EL (cell line): ENCODE measurements around the gene EPHB2.

Experiments
- DNase-seq: peaks from one replicate; pipeline ENCODE4 v3.0.0-alpha.2; 2016

Gene EPHB2

GRCh38 chr1:22889213-22889827 lies 178.7 kb downstream of the EPHB2 start:
- peak; percentile 46 for DNase-seq

- no peak for DNase-seq
Observed at GRCh38 chr1:22892789-22893188, 182.2 kb downstream of the EPHB2 start.

- no peak for DNase-seq
Observed at GRCh38 chr1:22893292-22893691, 182.7 kb downstream of the EPHB2 start.

GRCh38 chr1:22895357-22895756 lies 184.7 kb downstream of the EPHB2 start:
- no peak for DNase-seq

GRCh38 chr1:22896184-22896583 lies 185.5 kb downstream of the EPHB2 start:
- DNase-seq, result no peak

GRCh38 chr1:22900451-22900850 lies 189.8 kb downstream of the EPHB2 start:
- DNase-seq, result no peak

- peak; percentile 65 for DNase-seq
Observed at GRCh38 chr1:22903113-22903512, 192.5 kb downstream of the EPHB2 start.

GRCh38 chr1:22906968-22907367 lies 196.3 kb downstream of the EPHB2 start:
- DNase-seq, result no peak

GRCh38 chr1:22907528-22907927 lies 196.9 kb downstream of the EPHB2 start:
- no peak for DNase-seq

GRCh38 chr1:22908880-22909426 lies 198.3 kb downstream of the EPHB2 start:
- DNase-seq, result no peak

GRCh38 chr1:22910286-22910685 lies 199.6 kb downstream of the EPHB2 start:
- no peak for DNase-seq

- DNase-seq, result no peak
Observed at GRCh38 chr1:22910986-22911651, 200.5 kb downstream of the EPHB2 start.

GRCh38 chr1:22912311-22912710 lies 201.7 kb downstream of the EPHB2 start:
- no peak for DNase-seq

- DNase-seq, result no peak
Observed at GRCh38 chr1:22913421-22914141, 202.9 kb downstream of the EPHB2 start.

GRCh38 chr1:22914156-22914555 lies 203.5 kb downstream of the EPHB2 start:
- DNase-seq, result no peak

- no peak for DNase-seq
Observed at GRCh38 chr1:22914633-22915217, 204.1 kb downstream of the EPHB2 start.

GRCh38 chr1:22915231-22915630 lies 204.6 kb downstream of the EPHB2 start:
- no peak for DNase-seq

GRCh38 chr1:22915816-22916470 lies 205.3 kb downstream of the EPHB2 start:
- DNase-seq, result no peak

- no peak for DNase-seq
Observed at GRCh38 chr1:22916471-22916820, 205.8 kb downstream of the EPHB2 start.

- DNase-seq, result no peak
Observed at GRCh38 chr1:22917989-22918388, 207.3 kb downstream of the EPHB2 start.

GRCh38 chr1:22918644-22919043 lies 208.0 kb downstream of the EPHB2 start:
- DNase-seq, result no peak

- DNase-seq, result peak; percentile 13
Observed at GRCh38 chr1:22919341-22920025, 208.8 kb downstream of the EPHB2 start.
